Peyer's patch (tissue), 4 donors: Measurements from ENCODE around the gene SOX18.

Source experiments
- POLR2A ChIP-seq, 2 donors: fragments of 450-650 bp; IDR thresholded peaks; one replicate each; pipeline ENCODE4 v1.5.1; 2017; ENCODE audit warnings: antibody characterized with exemption in 2 of 2, mild to moderate bottlenecking in 2 of 2, moderate library complexity in 2 of 2
- TF ChIP-seq, protein P1 (sequence below), 6 experiments: fragments of 450-650 bp in 4 of 6; fragments of 200-600 bp in 2 of 6; sonication (generic) in 1 of 6; IDR thresholded peaks; one replicate each; pipeline ENCODE4 v1.5.1; 2017 to 2019; ENCODE audit warnings: antibody characterized with exemption in 6 of 6, mild to moderate bottlenecking in 3 of 6, moderate library complexity in 1 of 6

DNA sequence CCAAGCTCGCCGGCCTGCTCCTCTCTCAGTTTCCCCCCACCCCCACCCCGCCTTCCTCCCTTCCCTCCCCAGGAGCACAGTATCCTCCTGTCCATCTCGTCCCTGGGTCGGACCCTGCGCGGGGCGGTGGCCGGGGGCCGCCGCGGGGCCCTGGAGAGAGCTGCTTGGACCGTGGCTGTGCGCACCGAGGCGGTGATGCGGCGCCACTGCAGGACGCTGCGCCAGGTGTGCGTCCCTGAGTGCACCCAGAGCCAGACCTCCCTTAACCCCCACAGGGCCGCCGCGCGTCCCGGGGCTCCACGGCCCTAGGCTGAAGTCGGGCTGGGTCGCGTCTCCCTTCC, 11.2 kb downstream of the SOX18 start:
- TF ChIP-seq, protein P1, sequence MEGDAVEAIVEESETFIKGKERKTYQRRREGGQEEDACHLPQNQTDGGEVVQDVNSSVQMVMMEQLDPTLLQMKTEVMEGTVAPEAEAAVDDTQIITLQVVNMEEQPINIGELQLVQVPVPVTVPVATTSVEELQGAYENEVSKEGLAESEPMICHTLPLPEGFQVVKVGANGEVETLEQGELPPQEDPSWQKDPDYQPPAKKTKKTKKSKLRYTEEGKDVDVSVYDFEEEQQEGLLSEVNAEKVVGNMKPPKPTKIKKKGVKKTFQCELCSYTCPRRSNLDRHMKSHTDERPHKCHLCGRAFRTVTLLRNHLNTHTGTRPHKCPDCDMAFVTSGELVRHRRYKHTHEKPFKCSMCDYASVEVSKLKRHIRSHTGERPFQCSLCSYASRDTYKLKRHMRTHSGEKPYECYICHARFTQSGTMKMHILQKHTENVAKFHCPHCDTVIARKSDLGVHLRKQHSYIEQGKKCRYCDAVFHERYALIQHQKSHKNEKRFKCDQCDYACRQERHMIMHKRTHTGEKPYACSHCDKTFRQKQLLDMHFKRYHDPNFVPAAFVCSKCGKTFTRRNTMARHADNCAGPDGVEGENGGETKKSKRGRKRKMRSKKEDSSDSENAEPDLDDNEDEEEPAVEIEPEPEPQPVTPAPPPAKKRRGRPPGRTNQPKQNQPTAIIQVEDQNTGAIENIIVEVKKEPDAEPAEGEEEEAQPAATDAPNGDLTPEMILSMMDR (IDR thresholded peaks at IDR 0.05) = no peak
- no peak for TF ChIP-seq POLR2A (IDR thresholded peaks at IDR 0.05)
